HEK293T (cell line): ENCODE results near the gene COMMD7.
"Not testable (repeated sequence)": the region's sequence is repeated elsewhere in the genome, so short reads cannot be mapped to it uniquely, and the experiment has no call there.

ENCODE experiments used
- CTCF ChIA-PET: fragments of 350-600 bp; formaldehyde crosslinking; extraction: SDS; loops from one replicate; lab custom pipeline; 2021; ENCODE audit warnings: antibody characterized with exemption, inconsistent platforms; lab: Yijun Ruan, JAX
- POLR2A ChIA-PET: fragments of 350-600 bp; formaldehyde crosslinking; extraction: SDS; loops from one replicate; lab custom pipeline; 2020; ENCODE audit warnings: antibody characterized with exemption, inconsistent platforms; lab: Yijun Ruan, JAX
- DNase-seq: peaks from one replicate; pipeline ENCODE4 v3.0.0; 2012; ENCODE audit warnings: mixed read lengths; ENCODE audit errors: extremely low spot score
- ARNT ChIP-seq: fragments of 450-650 bp; IDR thresholded peaks from 2 replicates; pipeline ENCODE4 v1.6.1; 2017; ENCODE audit warnings: mild to moderate bottlenecking
- BHLHE40 ChIP-seq: fragments of 450-650 bp; IDR thresholded peaks from 2 replicates; pipeline ENCODE4 v1.6.1; 2016; ENCODE audit warnings: mild to moderate bottlenecking, moderate library complexity, borderline replicate concordance
- CTBP1 ChIP-seq: fragments of 450-650 bp; IDR thresholded peaks from 2 replicates; pipeline ENCODE4 v1.6.1; 2016; ENCODE audit warnings: borderline replicate concordance
- ELF4 ChIP-seq: fragments of 450-650 bp; IDR thresholded peaks from 2 replicates; pipeline ENCODE4 v1.6.1; 2017; ENCODE audit warnings: antibody characterized with exemption
- FOXA1 ChIP-seq: fragments of 450-650 bp; IDR thresholded peaks from 2 replicates; pipeline ENCODE4 v1.6.1; 2016; ENCODE audit warnings: mild to moderate bottlenecking
- FOXK2 ChIP-seq: fragments of 450-650 bp; IDR thresholded peaks from 2 replicates; pipeline ENCODE4 v1.6.1; 2016; ENCODE audit warnings: mild to moderate bottlenecking
- FOXM1 ChIP-seq: fragments of 450-650 bp; IDR thresholded peaks from 2 replicates; pipeline ENCODE4 v1.6.1; 2017; ENCODE audit warnings: mild to moderate bottlenecking, borderline replicate concordance
- HDGF ChIP-seq: fragments of 450-650 bp; IDR thresholded peaks from 2 replicates; pipeline ENCODE4 v1.6.1; 2017; ENCODE audit warnings: antibody characterized with exemption, borderline replicate concordance
- L3MBTL2 ChIP-seq: fragments of 450-650 bp; conservative IDR thresholded peaks from 2 replicates; pipeline ENCODE4 v1.6.1; 2016; ENCODE audit warnings: mild to moderate bottlenecking
- LEF1 ChIP-seq: fragments of 450-650 bp; IDR thresholded peaks from 2 replicates; pipeline ENCODE4 v1.6.1; 2017; ENCODE audit warnings: mild to moderate bottlenecking, borderline replicate concordance
- NFRKB ChIP-seq: fragments of 450-650 bp; IDR thresholded peaks from 2 replicates; pipeline ENCODE4 v1.6.1; 2016; ENCODE audit warnings: mild to moderate bottlenecking, moderate library complexity
- PKNOX1 ChIP-seq: fragments of 450-650 bp; IDR thresholded peaks from 2 replicates; pipeline ENCODE4 v1.6.1; 2016
- SP1 ChIP-seq: fragments of 450-650 bp; IDR thresholded peaks from 2 replicates; pipeline ENCODE4 v1.6.1; 2017
- SUZ12 ChIP-seq: fragments of 450-650 bp; IDR thresholded peaks from 2 replicates; pipeline ENCODE4 v1.6.1; 2016; ENCODE audit warnings: mild to moderate bottlenecking
- TARDBP ChIP-seq: fragments of 450-650 bp; IDR thresholded peaks from 2 replicates; pipeline ENCODE4 v1.6.1; 2016
- ZNF384 ChIP-seq: fragments of 450-650 bp; IDR thresholded peaks from 2 replicates; pipeline ENCODE4 v1.6.1; 2016

COMMD7 gene

GRCh38 chr20:32727683-32728082, 15.6 kb downstream of the COMMD7 start:
- CTCF ChIA-PET: no interaction called here
- POLR2A ChIA-PET: no interaction called here
- no peak for DNase-seq

GRCh38 chr20:32718749-32719348, 24.4 kb downstream of the COMMD7 start:
- TF ChIP-seq ARNT (no peak), SUZ12 (no peak), NFRKB (no peak), FOXK2 (no peak), FOXM1 (no peak), LEF1 (no peak), ZNF384 (no peak), ELF4 (no peak)
- DNase-seq: no peak
- ChIA-PET CTCF (interaction anchor here (0.6 kb wide), 1 partner anchor 438 kb away, joined by 3 read pairs; no protein-coding TSS in a partner anchor), POLR2A (no interaction called here)

More at GRCh38 chr20:32727683-32728082, 15.6 kb downstream of the COMMD7 start:
- TF ChIP-seq L3MBTL2 (no peak), HDGF (no peak), CTBP1 (no peak), NFRKB (no peak), ZNF384 (no peak)

GRCh38 chr20:32711346-32711745, 31.9 kb downstream of the COMMD7 start:
- no peak for TF ChIP-seq L3MBTL2
- TF ChIP-seq FOXK2: no peak
- no peak for TF ChIP-seq HDGF
- TF ChIP-seq BHLHE40: no peak
- TF ChIP-seq PKNOX1: no peak
- no peak for TF ChIP-seq ZNF384
- TF ChIP-seq CTBP1: no peak
- no peak for TF ChIP-seq LEF1
- TF ChIP-seq FOXA1: no peak
- no peak for TF ChIP-seq ELF4
- TF ChIP-seq NFRKB: no peak
- no peak for TF ChIP-seq ARNT
- no peak for TF ChIP-seq SP1
- TF ChIP-seq FOXM1: no peak
- TF ChIP-seq TARDBP: no peak
- TF ChIP-seq SUZ12: no peak
- POLR2A ChIA-PET: no interaction called here
- DNase-seq: no peak
- CTCF ChIA-PET: no interaction called here

GRCh38 chr20:32709632-32710121, 33.6 kb downstream of the COMMD7 start:
- POLR2A ChIA-PET: no interaction called here
- DNase-seq: peak; percentile 18
- CTCF ChIA-PET: interaction anchor here (0.7 kb wide), 1 partner anchor 21 kb away, joined by 3 read pairs; no protein-coding TSS in a partner anchor
- no peak for TF ChIP-seq HDGF
- TF ChIP-seq ZNF384: peak; percentile 38

GRCh38 chr20:32709029-32709631, 34.1 kb downstream of the COMMD7 start:
- POLR2A ChIA-PET: interaction anchor here (1.5 kb wide), 1 partner anchor 28 kb away, joined by 3 read pairs; no protein-coding TSS in a partner anchor

GRCh38 chr20:32707691-32708581, 35.3 kb downstream of the COMMD7 start:
- CTCF ChIA-PET: no interaction called here

More at GRCh38 chr20:32709029-32709631, 34.1 kb downstream of the COMMD7 start:
- DNase-seq: not testable (repeated sequence)
- CTCF ChIA-PET: interaction anchor here (0.7 kb wide), 1 partner anchor 22 kb away, joined by 3 read pairs; no protein-coding TSS in a partner anchor

GRCh38 chr20:32706486-32706885, 36.8 kb downstream of the COMMD7 start:
- TF ChIP-seq SUZ12: no peak
- no peak for TF ChIP-seq FOXM1
- no peak for TF ChIP-seq ELF4
- TF ChIP-seq LEF1: no peak
- no peak for TF ChIP-seq BHLHE40
- TF ChIP-seq SP1: no peak
- ChIA-PET POLR2A (no interaction called here), CTCF (interaction anchor here (0.7 kb wide), 1 partner anchor 72 kb away, joined by 5 read pairs; no protein-coding TSS in a partner anchor)
- DNase-seq: no peak

More at GRCh38 chr20:32707691-32708581, 35.3 kb downstream of the COMMD7 start:
- TF ChIP-seq SUZ12: no peak
- POLR2A ChIA-PET: interaction anchor here (1.5 kb wide), 1 partner anchor 27 kb away, joined by 3 read pairs; no protein-coding TSS in a partner anchor
- DNase-seq: no peak
